Lung (tissue), 12 donors: ENCODE measurements around the gene PABPC1L. TPM values are rescaled to one million over a fixed set of nuclear protein-coding genes. Genes with fewer than 3 reads are reported as not detected.

Experiments
- ATAC-seq: fragments of 200-7000 bp; cut with Tn5 transposase; one replicate; pipeline ENCODE4 v1.9.1; 2020; ENCODE audit warnings: moderate number of reproducible peaks; ENCODE audit not compliant: insufficient read depth, low FRiP score
- DNase-seq, 3 donors: peaks; one replicate each; pipeline ENCODE4 v3.0.0-alpha.2; 2013 to 2017
- H3K27ac ChIP-seq, 2 donors: one replicate each; pipeline ENCODE4 v1.5.1; 2013; ENCODE audit warnings: mild to moderate bottlenecking in 2 of 2, moderate library complexity in 2 of 2, control low read depth in 1 of 2, inconsistent platforms in 1 of 2, low read depth in 1 of 2, low read length in 1 of 2
- H3K27me3 ChIP-seq, 3 donors: one replicate each; pipeline ENCODE4 v1.5.1; 2013; ENCODE audit warnings: low read length in 2 of 3; ENCODE audit not compliant: control insufficient read depth in 3 of 3, insufficient read depth in 3 of 3
- H3K36me3 ChIP-seq, 4 donors: one replicate each; pipeline ENCODE4 v1.5.1; 2013; ENCODE audit warnings: low read length in 4 of 4, mild to moderate bottlenecking in 1 of 4, moderate library complexity in 1 of 4; ENCODE audit not compliant: control insufficient read depth in 4 of 4, insufficient read depth in 4 of 4
- H3K4me1 ChIP-seq, 5 donors: one replicate each; pipeline ENCODE4 v1.5.1; 2013; ENCODE audit warnings: low read length in 5 of 5, mild to moderate bottlenecking in 2 of 5, moderate library complexity in 1 of 5; ENCODE audit not compliant: control insufficient read depth in 5 of 5, insufficient read depth in 5 of 5
- H3K4me3 ChIP-seq: one replicate; pipeline ENCODE4 v1.5.1; 2013; ENCODE audit warnings: mild to moderate bottlenecking, control low read depth, moderate library complexity
- H3K9ac ChIP-seq, 2 donors: one replicate each; pipeline ENCODE4 v1.5.1; 2013; ENCODE audit warnings: low read length in 2 of 2, control low read depth in 1 of 2; ENCODE audit not compliant: insufficient read depth in 1 of 2
- H3K9me3 ChIP-seq, 4 donors: one replicate each; pipeline ENCODE4 v1.5.1; 2013; ENCODE audit warnings: low read length in 3 of 4, mild to moderate bottlenecking in 1 of 4, moderate library complexity in 1 of 4; ENCODE audit not compliant: control insufficient read depth in 4 of 4, insufficient read depth in 3 of 4
- CTCF ChIP-seq: IDR thresholded peaks from 2 replicates; pipeline ENCODE4 v1.5.1; 2012; ENCODE audit warnings: mild to moderate bottlenecking; ENCODE audit errors: control extremely low read depth, extremely low read depth
- WGBS, 2 donors: extraction: QIAGEN DNeasy Blood & Tissue Kit; methylation state at CpG; one replicate each; pipeline ENCODE4 v1.1.7; 2013; 5-methylcytosine and 5-hydroxymethylcytosine counted together
- polyA plus RNA-seq, 2 donors: library from polyadenylated mRNA; stranded (reverse); fragments of 200-250 nt; gene quantifications; one replicate each; pipeline ENCODE4 v1.2.1, GENCODE V29; 2013
- total RNA-seq, 2 donors: library from RNA; depleted of rRNA in 1 of 2; stranded (reverse); fragments of >200 nt in 1 of 2; gene quantifications; one replicate each; pipeline ENCODE4 v1.2.1, GENCODE V29; 2014 to 2021
- donor health status: control.
- donor health status: control.
- donor health status: Bipolar disorder and iron deficiency.
- donor health status: healthy.
- donor health status: DM: yes; HTN: yes; CAD: no.

Gene PABPC1L
- total and polyA plus RNA-seq, 4 donors = 16.9 to 63.3 (median 45.7) TPM

DNA sequence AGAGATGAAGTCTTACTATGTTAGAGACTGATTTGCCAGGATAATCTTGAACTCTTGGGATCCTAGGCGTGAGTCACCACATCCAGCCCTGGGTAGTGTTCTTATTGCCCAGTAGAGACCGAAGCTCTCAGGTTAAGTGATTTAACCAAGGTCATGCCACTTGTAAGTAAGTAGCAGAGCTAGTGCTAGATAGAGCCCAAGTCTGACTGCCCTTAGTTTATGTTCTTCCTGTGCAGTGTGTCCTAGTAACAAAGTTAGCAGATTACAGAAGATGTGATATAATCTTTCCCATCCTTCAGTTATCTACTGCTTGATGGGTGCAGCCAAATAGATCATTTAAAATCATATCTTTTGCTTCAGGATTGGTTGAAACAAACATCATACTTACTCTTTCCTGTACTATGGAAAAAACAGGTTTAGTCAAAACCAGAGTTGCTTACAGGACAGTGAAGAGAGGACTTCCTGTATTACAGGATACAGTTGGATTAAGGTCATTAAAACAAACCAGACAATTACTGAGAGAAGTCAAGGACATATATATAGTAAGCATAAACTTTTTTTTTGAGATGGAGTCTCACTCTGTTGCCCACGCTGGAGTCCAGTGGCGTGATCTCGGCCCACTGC lies 9.5 kb upstream of the PABPC1L start:
- ATAC-seq (no peak), DNase-seq (no peak)
- 73 to 84% methylated on average over 5 of the region's 5 CpGs for WGBS, 2 donors
- Histone ChIP-seq H3K4me3 (no peak overlapping the region), H3K9ac (no peak overlapping the region), H3K27me3 (no peaks in the 10 kb centered on the region), H3K27ac (no peak overlapping the region), H3K9me3 (no peaks in the 10 kb centered on the region), H3K4me1 (peaks cover 7 to 30% (median 10%) of the 10 kb centered on the region in 5 donors), H3K36me3 (peaks cover 9 to 37% (median 21%) of the 10 kb centered on the region in 4 donors)
- no peak for TF ChIP-seq CTCF

GRCh38 chr20:44901974-44902373 lies 7.9 kb upstream of the PABPC1L start:
- H3K27me3 ChIP-seq = no peaks in the 10 kb centered on the region
- H3K4me3 ChIP-seq = no peak overlapping the region
- no peaks in the 10 kb centered on the region for H3K9me3 ChIP-seq
- H3K27ac ChIP-seq = no peak overlapping the region
- peaks cover 14 to 48% (median 27%) of the 10 kb centered on the region in 4 donors for H3K36me3 ChIP-seq
- WGBS, 2 donors = 87 to 90% methylated on average over 2 of the region's 2 CpGs
- DNase-seq = no peak
- no peak for ATAC-seq
- H3K9ac ChIP-seq = no peak overlapping the region
- H3K4me1 ChIP-seq = peaks cover under 1 to 15% (median 2%) of the 10 kb centered on the region in 5 donors
- no peak for TF ChIP-seq CTCF

- 69 to 84% methylated on average over 5 of the region's 5 CpGs for WGBS, 2 donors
- Histone ChIP-seq H3K27ac (no peak overlapping the region), H3K4me1 (peaks cover 0 to 5% (median 4%) of the 10 kb centered on the region in 5 donors), H3K36me3 (peaks cover 14 to 51% (median 33%) of the 10 kb centered on the region in 4 donors), H3K27me3 (no peaks in the 10 kb centered on the region), H3K9me3 (no peaks in the 10 kb centered on the region), H3K4me3 (no peak overlapping the region), H3K9ac (no peak overlapping the region)
- DNase-seq (no peak), ATAC-seq (no peak)
- no peak for TF ChIP-seq CTCF
Measured at GRCh38 chr20:44904377-44904776, 5.5 kb upstream of the PABPC1L start.
